Neural cell (in vitro differentiated cells): ENCODE results near the gene IPO13. TPM values are rescaled to one million over a fixed set of nuclear protein-coding genes. Genes with fewer than 3 reads are reported as not detected.

ENCODE experiments used
- H2AFZ ChIP-seq: fragments of 200-600, 300-800 bp; sonication (generic), shearing (Covaris generic); 2 replicates; pipeline ENCODE4 v1.6.0; 2014; ENCODE audit warnings: low read depth, mild to moderate bottlenecking, antibody characterized with exemption, low read length, moderate library complexity
- H3F3A ChIP-seq: fragments of 200-600 bp; shearing (Covaris generic); 2 replicates; pipeline ENCODE4 v1.6.1; 2016; ENCODE audit warnings: mild to moderate bottlenecking, moderate library complexity, mixed read lengths, antibody characterized with exemption, low read length; ENCODE audit not compliant: insufficient read depth, poor library complexity, severe bottlenecking
- H3K27ac ChIP-seq: fragments of 200-600, 300-800 bp; sonication (generic), shearing (Covaris generic); 2 replicates; pipeline ENCODE4 v1.5.1; 2014; ENCODE audit warnings: mild to moderate bottlenecking, low read length, moderate library complexity
- H3K27me3 ChIP-seq: fragments of 300-800, 200-600 bp; sonication (generic), shearing (Covaris generic); 2 replicates; pipeline ENCODE4 v1.6.0; 2014; ENCODE audit warnings: mild to moderate bottlenecking, low read depth, low read length, moderate library complexity; ENCODE audit not compliant: insufficient read depth
- H3K36me3 ChIP-seq: fragments of 300-800, 200-600 bp; sonication (generic), shearing (Covaris generic); 2 replicates; pipeline ENCODE4 v1.5.1; 2014; ENCODE audit warnings: mild to moderate bottlenecking, antibody characterized with exemption, low read length, moderate library complexity; ENCODE audit not compliant: insufficient read depth
- H3K4me2 ChIP-seq: fragments of 300-800, 200-600 bp; sonication (generic), shearing (Covaris generic); 2 replicates; pipeline ENCODE4 v1.6.0; 2014; ENCODE audit warnings: mild to moderate bottlenecking, low read length
- H3K4me3 ChIP-seq: fragments of 300-800, 200-600 bp; sonication (generic), shearing (Covaris generic); 2 replicates; pipeline ENCODE4 v1.5.1; 2014; ENCODE audit warnings: mild to moderate bottlenecking, low read length, moderate library complexity
- H3K79me2 ChIP-seq: fragments of 200-600 bp; shearing (Covaris generic); replicated peaks from 2 replicates; pipeline ENCODE4 v1.6.0; 2014; ENCODE audit warnings: mild to moderate bottlenecking, low read length, moderate library complexity; ENCODE audit not compliant: insufficient read depth
- H3K9ac ChIP-seq: fragments of 300-800, 200-600 bp; sonication (generic), shearing (Covaris generic); 2 replicates; pipeline ENCODE4 v1.6.1; 2016; ENCODE audit warnings: mild to moderate bottlenecking, low read length, mixed read lengths
- H3K9me2 ChIP-seq: fragments of 200-600 bp; shearing (Covaris generic); 2 replicates; pipeline ENCODE4 v1.6.1; 2016; ENCODE audit warnings: mild to moderate bottlenecking, low read length, mixed read lengths; ENCODE audit not compliant: insufficient read depth
- H3K9me3 ChIP-seq: fragments of 200-600, 300-800 bp; sonication (generic), shearing (Covaris generic); 2 replicates; pipeline ENCODE4 v1.6.1; 2016; ENCODE audit warnings: mild to moderate bottlenecking, mixed run types, low read length, moderate library complexity, mixed read lengths
- H4K20me1 ChIP-seq: fragments of 200-600 bp; shearing (Covaris generic); 2 replicates; pipeline ENCODE4 v1.6.1; 2016; ENCODE audit warnings: mild to moderate bottlenecking, mixed run types; ENCODE audit not compliant: insufficient read depth
- CTCF ChIP-seq: fragments of 450-650 bp; IDR thresholded peaks from 2 replicates; pipeline ENCODE4 v1.5.1; 2014; ENCODE audit warnings: antibody characterized with exemption, mild to moderate bottlenecking, moderate library complexity; ENCODE audit not compliant: poor library complexity, severe bottlenecking
- EP300 ChIP-seq: fragments of 450-650 bp; conservative IDR thresholded peaks from 2 replicates; pipeline ENCODE4 v1.6.1; 2014; ENCODE audit warnings: antibody characterized with exemption, mild to moderate bottlenecking, moderate library complexity; ENCODE audit not compliant: poor library complexity, severe bottlenecking
- EZH2 ChIP-seq: fragments of 200-600, 300-800 bp; shearing (Covaris generic), sonication (generic); IDR thresholded peaks from 2 replicates; pipeline ENCODE4 v1.6.1; 2014; ENCODE audit warnings: antibody characterized with exemption, low read length, borderline replicate concordance, mild to moderate bottlenecking; ENCODE audit not compliant: insufficient read depth, poor library complexity, severe bottlenecking
- MXI1 ChIP-seq: fragments of 450-650 bp; conservative IDR thresholded peaks from 2 replicates; pipeline ENCODE4 v1.6.1; 2014; ENCODE audit warnings: antibody characterized with exemption, mild to moderate bottlenecking; ENCODE audit not compliant: poor library complexity, severe bottlenecking
- POLR2AphosphoS5 ChIP-seq: IDR thresholded peaks from 2 replicates; pipeline ENCODE4 v1.6.1; 2012
- RAD21 ChIP-seq: fragments of 450-650 bp; conservative IDR thresholded peaks from 2 replicates; pipeline ENCODE4 v1.6.1; 2014; ENCODE audit warnings: antibody characterized with exemption, mild to moderate bottlenecking, moderate library complexity
- REST ChIP-seq: IDR thresholded peaks from 2 replicates; pipeline ENCODE4 v1.6.1; 2012; ENCODE audit warnings: borderline replicate concordance
- SMC3 ChIP-seq: fragments of 450-650 bp; conservative IDR thresholded peaks from 2 replicates; pipeline ENCODE4 v1.6.1; 2014; ENCODE audit warnings: antibody characterized with exemption, mild to moderate bottlenecking, moderate library complexity; ENCODE audit not compliant: poor library complexity
- TAF1 ChIP-seq: IDR thresholded peaks from 2 replicates; pipeline ENCODE4 v1.6.1; 2012; ENCODE audit warnings: low read depth
- polyA plus RNA-seq: library from polyadenylated mRNA; depleted of rRNA; stranded (reverse); fragments of >200 nt; gene quantifications from 2 replicates; pipeline ENCODE4 v1.2.3, GENCODE V29; 2014

IPO13 gene
- polyA plus RNA-seq, 1 donor from 2014 or later: 29.8 TPM

GRCh38 chr1:44000122-44000665, 53.4 kb downstream of the IPO13 start:
- no peak overlapping the region for H3K4me2 ChIP-seq
- no peaks in the 10 kb centered on the region for H3K79me2 ChIP-seq
- H3K27me3 ChIP-seq: no peaks in the 10 kb centered on the region
- no peaks in the 10 kb centered on the region for H3K9me3 ChIP-seq
- no peak overlapping the region for H3K9ac ChIP-seq
- no peak overlapping the region for H2AFZ ChIP-seq
- no peak overlapping the region for H3K27ac ChIP-seq
- H3K4me3 ChIP-seq: no peak overlapping the region
- H4K20me1 ChIP-seq: no peaks in the 10 kb centered on the region
- TF ChIP-seq EZH2 (no peak), TAF1 (no peak), MXI1 (no peak), SMC3 (no peak), RAD21 (no peak), CTCF (no peak), REST (no peak), EP300 (no peak), POLR2AphosphoS5 (no peak)
- H3K9me2 ChIP-seq: no peaks in the 10 kb centered on the region
- no peaks in the 10 kb centered on the region for H3F3A ChIP-seq
- no peaks in the 10 kb centered on the region for H3K36me3 ChIP-seq

GRCh38 chr1:44002165-44002564, 55.4 kb downstream of the IPO13 start:
- no peak overlapping the region for H3K4me2 ChIP-seq
- no peak overlapping the region for H3K4me3 ChIP-seq
- H3K79me2 ChIP-seq: no peaks in the 10 kb centered on the region
- H3K9me2 ChIP-seq: no peaks in the 10 kb centered on the region
- H3K9ac ChIP-seq: no peak overlapping the region
- H2AFZ ChIP-seq: no peak overlapping the region
- no peaks in the 10 kb centered on the region for H3F3A ChIP-seq
- no peak overlapping the region for H3K27ac ChIP-seq
- H3K9me3 ChIP-seq: no peaks in the 10 kb centered on the region
- TF ChIP-seq CTCF (no peak), REST (no peak), EP300 (no peak), TAF1 (no peak), RAD21 (no peak), SMC3 (no peak), POLR2AphosphoS5 (no peak), EZH2 (no peak), MXI1 (no peak)
- no peaks in the 10 kb centered on the region for H3K36me3 ChIP-seq
- H3K27me3 ChIP-seq: no peaks in the 10 kb centered on the region
- no peaks in the 10 kb centered on the region for H4K20me1 ChIP-seq
